Naive thymus-derived CD8-positive, alpha-beta T cell (primary cell): ENCODE data around the gene SHISA7. TPM values are rescaled to one million over a fixed set of nuclear protein-coding genes. Genes with fewer than 3 reads are reported as not detected.

ENCODE experiments used
- ATAC-seq, 2 donors: fragments of 150-1000 bp; cut with Tn5 transposase in 1 of 2; sonication (Bioruptor Pico), chemical (Tn5 transposase) in 1 of 2; 1 replicate in 1 of 2; 2 replicates in 1 of 2; pipeline ENCODE4 v1.10.0; 2021; ENCODE audit warnings: mild to moderate bottlenecking in 2 of 2, moderate library complexity in 2 of 2
- POLR2A ChIA-PET: fragments of 350-600 bp; sonication (Branson Sonifier 250); formaldehyde crosslinking; loops from one replicate; lab custom pipeline; 2021; ENCODE audit warnings: antibody characterized with exemption; lab: Charles Lee
- DNase-seq, 10 donors: peaks; one replicate each; pipeline versions ENCODE4 v3.0.0 to v3.0.0-alpha.2; 2020 to 2022
- H3K27ac Mint-ChIP-seq, 10 donors: one replicate each; pipeline ENCODE4 v1.8.0; 2020 to 2022; ENCODE audit warnings: mild to moderate bottlenecking in 10 of 10, mixed read lengths in 10 of 10, moderate library complexity in 4 of 10, inconsistent platforms in 1 of 10
- H3K27me3 Mint-ChIP-seq, 5 donors: one replicate each; pipeline ENCODE4 v1.8.0; 2021 to 2022; ENCODE audit warnings: mixed read lengths in 5 of 5
- H3K36me3 Mint-ChIP-seq, 3 donors: one replicate each; pipeline ENCODE4 v1.8.0; 2020 to 2022; ENCODE audit warnings: mixed read lengths in 3 of 3, mild to moderate bottlenecking in 2 of 3, inconsistent platforms in 1 of 3
- H3K4me1 Mint-ChIP-seq, 4 donors: one replicate each; pipeline ENCODE4 v1.8.0; 2021 to 2022; ENCODE audit warnings: mixed read lengths in 4 of 4
- H3K4me3 Mint-ChIP-seq, 10 donors: one replicate each; pipeline ENCODE4 v1.8.0; 2020 to 2022; ENCODE audit warnings: mild to moderate bottlenecking in 10 of 10, mixed read lengths in 10 of 10, moderate library complexity in 6 of 10, inconsistent platforms in 1 of 10
- H3K9me3 Mint-ChIP-seq, 9 donors: one replicate each; pipeline ENCODE4 v1.8.0; 2020 to 2022; ENCODE audit warnings: mixed read lengths in 9 of 9, mild to moderate bottlenecking in 3 of 9, inconsistent platforms in 1 of 9, moderate library complexity in 1 of 9
- polyA plus RNA-seq, 3 donors: library from polyadenylated mRNA; unstranded; fragments of 300-500 nt; fragmentation: Illumina TruSeq; gene quantifications; one replicate each; pipeline ENCODE4 v1.2.3, GENCODE V29; 2021
- total RNA-seq, 8 experiments: library from RNA in 2 of 8; stranded (reverse) in 2 of 8; gene quantifications; one replicate each; pipeline ENCODE4 v1.2.3 and lab custom pipeline; 2021 to 2026

SHISA7 gene
- total RNA-seq (not detected), polyA plus RNA-seq (not detected), total RNA-seq (lab: John Stamatoyannopoulos, UW) (0 to 0.09 (median 0) reads per million in 6 experiments)

- ATAC-seq, result peak in 1 of 2 donors; percentile 31
- H3K36me3 Mint-ChIP-seq, result peaks cover 0 to 13% (median 5%) of the 10 kb centered on the region in 3 donors
- POLR2A ChIA-PET, result no interaction called here
- peaks cover 41 to 69% (median 51%) of the 10 kb centered on the region in 5 donors for H3K27me3 Mint-ChIP-seq
- H3K4me3 Mint-ChIP-seq, result peak within 1 kb of the TSS in 8 of 10 donors; percentile 10 to 59 (median 45)
- peak within 1 kb of the TSS in 2 of 10 donors; percentile 41 to 58 for H3K27ac Mint-ChIP-seq
- peaks cover 17 to 28% (median 23%) of the 10 kb centered on the region in 4 donors for H3K4me1 Mint-ChIP-seq
- peaks cover 0 to 5% (median 0%) of the 10 kb centered on the region in 9 donors for H3K9me3 Mint-ChIP-seq
- DNase-seq, result no peak
Measured at GRCh38 chr19:55443045-55443823, at the start of gene SHISA7. Gene SHISA7, minus strand, starts transcription at chr19:55443300. Its CDS starts 437 bp downstream, at chr19:55442863.

- POLR2A ChIA-PET, result interaction anchor here (1.2 kb wide), 1 partner anchor 8 kb away, joined by 5 read pairs; no protein-coding TSS in a partner anchor
- Mint-ChIP-seq H3K4me3 (no peak overlapping the region), H3K36me3 (no peaks in the 10 kb centered on the region), H3K27ac (no peak overlapping the region), H3K4me1 (peaks cover 0 to 9% (median 3%) of the 10 kb centered on the region in 4 donors), H3K9me3 (peaks cover 0 to 1% (median 0%) of the 10 kb centered on the region in 9 donors), H3K27me3 (peaks cover 0 to 15% (median 4%) of the 10 kb centered on the region in 5 donors)
- ATAC-seq (no peak), DNase-seq (no peak)
Measured at GRCh38 chr19:55492362-55492944, 49.4 kb upstream of the SHISA7 start.

DNA sequence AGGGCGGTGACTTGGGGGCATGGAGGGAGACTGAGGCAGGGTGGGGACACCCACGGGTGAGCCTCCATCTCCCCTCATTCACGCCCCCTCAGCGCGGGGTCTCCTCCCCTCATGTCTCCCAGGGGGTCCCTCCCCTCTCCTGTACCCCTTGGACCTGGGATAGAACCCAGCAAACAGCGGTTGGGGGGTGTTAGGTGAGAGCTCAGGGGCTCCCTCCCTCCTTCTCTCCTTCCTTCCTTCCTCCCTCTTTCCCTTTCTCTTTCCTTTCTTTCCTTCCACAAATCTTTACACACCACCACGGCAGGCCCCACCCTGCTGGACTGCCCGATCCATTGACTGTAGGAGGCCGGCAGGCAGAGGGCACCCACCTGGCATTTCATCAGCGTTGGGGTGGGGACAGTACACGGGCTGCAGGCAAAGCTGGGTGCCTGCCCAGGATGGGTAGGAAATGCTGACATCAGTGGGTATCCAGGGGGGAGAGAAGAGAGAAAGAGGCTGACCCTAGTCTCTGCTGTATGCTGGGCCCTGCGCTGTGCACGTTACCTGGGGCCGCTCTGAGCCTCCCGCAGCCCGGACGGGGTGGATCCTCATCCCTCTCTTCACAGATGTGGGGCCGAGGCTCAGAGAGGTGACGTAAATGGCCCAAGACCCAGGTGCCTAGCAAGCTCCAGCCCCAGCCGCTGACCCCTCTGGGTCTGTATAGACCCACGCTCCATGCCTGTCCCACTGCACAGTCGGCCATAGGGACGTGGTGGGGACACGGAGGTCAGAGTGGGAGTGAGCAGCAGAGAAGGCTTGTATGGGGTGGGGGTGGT, 48.7 kb upstream of the SHISA7 start:
- peak overlapping the region in 1 of 10 donors; percentile 10 for H3K4me3 Mint-ChIP-seq
- ATAC-seq (no peak), DNase-seq (no peak)
- no peaks in the 10 kb centered on the region for H3K36me3 Mint-ChIP-seq
- H3K27ac Mint-ChIP-seq, result no peak overlapping the region
- peaks cover 0 to 15% (median 4%) of the 10 kb centered on the region in 5 donors for H3K27me3 Mint-ChIP-seq
- peaks cover 0 to 9% (median 3%) of the 10 kb centered on the region in 4 donors for H3K4me1 Mint-ChIP-seq
- H3K9me3 Mint-ChIP-seq, result peaks cover 0 to 1% (median 0%) of the 10 kb centered on the region in 9 donors
- POLR2A ChIA-PET, result interaction anchor here (0.6 to 1.2 kb wide), 2 partner anchors 8 to 246 kb away, joined by 3 to 5 read pairs; no protein-coding TSS in a partner anchor

GRCh38 chr19:55490478-55491432, 47.7 kb upstream of the SHISA7 start:
- peak overlapping the region in 1 of 10 donors; percentile 18 for H3K27ac Mint-ChIP-seq
- H3K4me3 Mint-ChIP-seq, result no peak overlapping the region
- peaks cover 4 to 14% (median 8%) of the 10 kb centered on the region in 4 donors for H3K4me1 Mint-ChIP-seq
- peaks cover 0 to 1% (median 0%) of the 10 kb centered on the region in 9 donors for H3K9me3 Mint-ChIP-seq
- POLR2A ChIA-PET, result interaction anchor here (0.6 kb wide), 1 partner anchor 69 kb away, joined by 4 read pairs; no protein-coding TSS in a partner anchor
- ATAC-seq (no peak), DNase-seq (no peak)
- H3K27me3 Mint-ChIP-seq, result peaks cover 0 to 15% (median 4%) of the 10 kb centered on the region in 5 donors
- H3K36me3 Mint-ChIP-seq, result no peaks in the 10 kb centered on the region

DNA sequence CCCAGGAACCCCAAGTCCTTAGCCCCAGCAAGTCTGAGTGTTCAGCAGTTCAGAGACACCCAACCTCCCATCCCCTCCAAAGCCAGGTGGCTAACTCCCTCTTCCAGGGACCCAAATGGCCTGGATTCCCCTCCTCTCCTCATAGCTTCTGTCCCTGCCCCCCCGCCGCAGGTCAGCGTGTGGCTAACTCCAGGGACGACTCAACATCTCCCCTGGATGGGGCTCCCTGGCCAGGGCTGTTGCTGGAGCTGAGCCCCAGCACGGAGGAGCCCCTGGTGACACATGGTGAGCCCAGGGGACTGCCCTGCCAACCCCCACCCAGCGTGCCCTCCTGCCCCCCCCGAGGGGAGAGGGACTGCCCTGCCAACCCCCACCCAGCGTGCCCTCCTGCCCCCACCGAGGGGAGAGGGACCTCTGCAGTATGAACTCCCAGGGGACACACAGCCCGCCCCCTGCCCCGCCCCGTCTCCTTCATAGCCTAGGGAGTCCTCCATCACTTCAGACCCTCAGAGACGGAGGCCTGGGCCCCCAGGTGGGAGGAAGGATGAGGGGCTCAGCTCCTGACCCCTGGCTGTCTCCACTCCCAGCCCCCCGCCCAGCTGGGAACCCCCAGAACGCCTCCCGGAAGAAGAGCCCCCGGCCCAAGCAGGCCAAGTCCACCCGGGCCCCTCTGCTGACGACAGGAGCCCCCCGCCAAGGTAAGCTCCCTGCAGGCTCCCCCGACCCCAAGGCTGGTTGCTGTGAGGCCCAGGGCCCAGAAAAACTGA, 46.8 kb upstream of the SHISA7 start:
- POLR2A ChIA-PET, result interaction anchor here (0.6 kb wide), 1 partner anchor 69 kb away, joined by 4 read pairs; no protein-coding TSS in a partner anchor
- no peaks in the 10 kb centered on the region for H3K36me3 Mint-ChIP-seq
- peaks cover 0 to 15% (median 4%) of the 10 kb centered on the region in 5 donors for H3K27me3 Mint-ChIP-seq
- no peak for ATAC-seq
- no peak overlapping the region for H3K4me3 Mint-ChIP-seq
- peaks cover 5 to 19% (median 14%) of the 10 kb centered on the region in 4 donors for H3K4me1 Mint-ChIP-seq
- no peak overlapping the region for H3K27ac Mint-ChIP-seq
- DNase-seq, result no peak
- H3K9me3 Mint-ChIP-seq, result peaks cover 0 to 1% (median 0%) of the 10 kb centered on the region in 9 donors

GRCh38 chr19:55488986-55489710, 46.0 kb upstream of the SHISA7 start:
- ATAC-seq (no peak), DNase-seq (no peak)
- POLR2A ChIA-PET, result interaction anchor here (1.1 kb wide), 1 partner anchor 14 kb away, joined by 4 read pairs; no protein-coding TSS in a partner anchor
- Mint-ChIP-seq H3K4me3 (no peak overlapping the region), H3K4me1 (peaks cover 5 to 16% (median 13%) of the 10 kb centered on the region in 4 donors), H3K27me3 (peaks cover 0 to 14% (median 4%) of the 10 kb centered on the region in 5 donors), H3K27ac (no peak overlapping the region), H3K9me3 (peaks cover 0 to 1% (median 0%) of the 10 kb centered on the region in 9 donors), H3K36me3 (no peaks in the 10 kb centered on the region)

- Mint-ChIP-seq H3K9me3 (peaks cover 0 to 1% (median 0%) of the 10 kb centered on the region in 9 donors), H3K4me1 (peaks cover 5 to 16% (median 13%) of the 10 kb centered on the region in 4 donors), H3K36me3 (no peaks in the 10 kb centered on the region), H3K4me3 (peak within 1 kb of the TSS in 4 of 10 donors; percentile 11 to 71 (median 28)), H3K27ac (peak within 1 kb of the TSS in 8 of 10 donors; percentile 24 to 88 (median 76)), H3K27me3 (peaks cover 0 to 12% (median 4%) of the 10 kb centered on the region in 5 donors)
- POLR2A ChIA-PET, result interaction anchor here (1.1 to 1.7 kb wide), 2 partner anchors 11 to 13 kb away, joined by 3 to 4 read pairs; no protein-coding TSS in a partner anchor
- ATAC-seq (no peak), DNase-seq (no peak)
Measured at GRCh38 chr19:55487924-55488687, 45.0 kb upstream of the SHISA7 start, which contains the start of gene SSC5D. Gene SSC5D, plus strand, starts transcription at chr19:55488436. Its CDS starts 154 bp downstream, at chr19:55488590.

DNA sequence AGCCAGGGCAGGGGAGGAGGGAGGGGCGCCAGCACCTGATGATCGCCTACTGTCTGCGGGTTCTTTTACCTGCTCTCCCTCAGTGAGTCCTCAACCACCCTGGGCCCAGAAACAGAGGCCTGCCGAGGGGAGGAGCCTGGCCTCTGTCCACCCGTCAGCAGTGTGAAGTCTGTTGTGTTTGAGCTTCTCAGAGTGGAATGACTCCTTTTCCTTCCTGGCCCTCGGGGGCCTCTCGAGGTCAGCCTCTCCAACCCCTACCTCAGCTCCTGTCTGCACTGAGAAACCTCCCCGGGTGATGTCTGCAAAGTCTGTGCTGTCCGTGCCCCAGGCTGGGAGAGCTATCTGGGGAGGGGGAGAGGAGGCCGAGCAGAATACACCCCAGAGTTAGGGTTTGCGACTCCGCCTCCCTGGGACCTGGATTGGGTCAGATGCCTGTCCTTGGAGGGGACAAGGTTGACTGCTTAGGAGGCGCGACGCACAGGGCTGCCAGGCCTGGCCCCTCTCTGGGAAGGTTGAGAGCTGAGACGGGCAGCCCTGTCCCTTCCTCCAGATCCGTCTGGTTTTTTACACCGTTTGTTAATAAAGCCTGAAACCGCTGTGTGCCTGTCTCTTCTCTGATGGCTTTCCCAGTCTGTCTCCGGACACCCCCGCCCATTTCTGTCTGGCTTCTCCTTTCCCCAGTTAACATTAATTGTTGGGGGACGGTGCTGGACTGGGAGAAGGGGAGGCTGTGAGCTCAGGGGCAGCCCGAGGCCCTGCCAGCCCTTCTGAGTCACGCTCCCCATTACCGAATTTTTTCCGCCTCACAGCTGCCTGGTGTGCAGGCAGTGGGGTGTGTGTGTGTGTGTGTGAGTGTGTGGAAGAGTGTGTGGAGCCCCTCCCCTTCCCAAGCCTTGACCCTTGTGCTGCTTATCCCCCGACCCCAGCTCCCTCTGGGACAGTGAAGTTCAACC, 44.1 kb upstream of the SHISA7 start:
- Mint-ChIP-seq H3K27ac (peak overlapping the region in 8 of 10 donors; percentile 24 to 88 (median 76)), H3K4me3 (peak overlapping the region in 7 of 10 donors; percentile 11 to 71 (median 33)), H3K9me3 (peaks cover 0 to 1% (median 0%) of the 10 kb centered on the region in 9 donors), H3K4me1 (peaks cover 3 to 14% (median 13%) of the 10 kb centered on the region in 4 donors), H3K36me3 (no peaks in the 10 kb centered on the region), H3K27me3 (peaks cover 0 to 8% (median 4%) of the 10 kb centered on the region in 5 donors)
- ATAC-seq (peak; percentile 15 to 34), DNase-seq (no peak)
- POLR2A ChIA-PET, result interaction anchor here (1.0 to 1.7 kb wide), 2 partner anchors 10 to 17 kb away, joined by 3 read pairs; no protein-coding TSS in a partner anchor
